SK-N-SH treated with all-trans-retinoic acid at 6 μM for 48 hours (cell line): ENCODE data around the gene SIK3.

Experiments used
- GLIS3 ChIP-seq: fragments of 250-450 bp; sonication (Bioruptor Pico); IDR thresholded peaks from 2 replicates; pipeline ENCODE4 v1.5.0; 2020; ENCODE audit warnings: mild to moderate bottlenecking, moderate library complexity
- ISL1 ChIP-seq: fragments of 250-450 bp; sonication (Bioruptor Pico); IDR thresholded peaks from 2 replicates; pipeline ENCODE4 v2.1.2; 2022; ENCODE audit warnings: mild to moderate bottlenecking, moderate library complexity
- PPARA ChIP-seq: fragments of 250-450 bp; sonication (Bioruptor Pico); IDR thresholded peaks from 2 replicates; pipeline ENCODE4 v1.5.0; 2020; ENCODE audit warnings: mild to moderate bottlenecking, borderline replicate concordance
- RARB ChIP-seq: fragments of 250-450 bp; sonication (Bioruptor Pico); IDR thresholded peaks from 2 replicates; pipeline ENCODE4 v1.8.0; 2021; ENCODE audit warnings: mild to moderate bottlenecking, moderate library complexity
- SNAI2 ChIP-seq: fragments of 250-450 bp; sonication (Bioruptor Pico); IDR thresholded peaks from 2 replicates; pipeline ENCODE4 v1.5.0; 2020; ENCODE audit warnings: mild to moderate bottlenecking, moderate library complexity
- ZC3H10 ChIP-seq: fragments of 250-450 bp; sonication (Bioruptor Pico); IDR thresholded peaks from 2 replicates; pipeline ENCODE4 v1.5.1; 2021; ENCODE audit warnings: mild to moderate bottlenecking, moderate library complexity
- ZFP3 ChIP-seq: fragments of 250-450 bp; sonication (Bioruptor Pico); IDR thresholded peaks from 2 replicates; pipeline ENCODE4 v1.5.0; 2020; ENCODE audit warnings: mild to moderate bottlenecking, moderate library complexity
- ZFP30 ChIP-seq: fragments of 450-650 bp; formaldehyde crosslinking; IDR thresholded peaks from 2 replicates; pipeline ENCODE4 v1.5.0; 2022; ENCODE audit warnings: mild to moderate bottlenecking, moderate library complexity
- TF ChIP-seq, protein P1 (sequence below): fragments of 250-450 bp; sonication (Bioruptor Pico); IDR thresholded peaks from 2 replicates; pipeline ENCODE4 v1.5.1; 2020; ENCODE audit warnings: low read depth, mild to moderate bottlenecking, moderate library complexity
- TF ChIP-seq, protein P2 (sequence below): fragments of 250-450 bp; sonication (Bioruptor Pico); IDR thresholded peaks from 2 replicates; pipeline ENCODE4 v1.8.0; 2020; ENCODE audit warnings: mild to moderate bottlenecking, moderate library complexity, borderline replicate concordance
- TF ChIP-seq, protein P3 (sequence below): fragments of 250-450 bp; sonication (Bioruptor Pico); IDR thresholded peaks from 2 replicates; pipeline ENCODE4 v1.5.0; 2020; ENCODE audit warnings: mild to moderate bottlenecking, moderate library complexity

DNA sequence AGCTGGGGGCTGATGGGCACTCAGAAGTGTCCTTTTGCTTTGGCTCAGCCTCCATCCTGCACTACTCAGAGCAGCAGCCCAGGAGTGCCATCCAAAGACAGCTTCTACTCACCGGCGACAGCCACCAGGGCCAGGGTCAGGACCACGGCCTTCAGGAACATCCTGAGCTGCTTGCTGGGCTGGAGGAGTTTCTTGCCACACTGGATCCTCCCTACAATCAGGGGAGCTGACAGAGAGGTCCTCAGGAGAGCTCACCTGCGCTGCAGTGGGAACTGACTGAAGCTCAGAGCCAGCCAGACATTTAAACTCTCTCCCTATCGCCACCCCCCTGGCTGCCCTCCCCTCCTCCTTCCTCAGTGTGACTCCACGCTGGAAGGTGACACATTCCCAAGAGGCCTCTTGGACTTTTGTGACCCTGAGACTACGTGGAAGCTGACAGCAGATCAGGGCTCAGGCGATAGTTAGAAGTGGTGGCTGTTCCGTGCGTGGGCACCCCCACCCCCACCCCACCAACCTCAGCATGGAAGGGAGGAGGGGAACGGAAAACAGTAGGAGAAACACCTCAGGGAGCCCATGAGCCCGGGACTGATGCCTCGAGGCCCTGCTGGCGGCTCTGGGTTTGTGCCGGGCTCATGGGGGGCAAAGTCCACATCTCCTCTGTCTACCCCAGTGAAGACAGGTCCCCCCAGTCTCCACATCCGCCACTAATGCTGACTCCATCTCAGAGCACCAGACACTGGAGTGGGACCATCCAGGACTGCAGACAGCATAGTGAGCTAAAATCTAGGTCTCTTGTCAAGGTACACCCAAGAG, 275.0 kb downstream of the SIK3 start, which contains the start of gene APOA4:
- TF ChIP-seq, protein P1, sequence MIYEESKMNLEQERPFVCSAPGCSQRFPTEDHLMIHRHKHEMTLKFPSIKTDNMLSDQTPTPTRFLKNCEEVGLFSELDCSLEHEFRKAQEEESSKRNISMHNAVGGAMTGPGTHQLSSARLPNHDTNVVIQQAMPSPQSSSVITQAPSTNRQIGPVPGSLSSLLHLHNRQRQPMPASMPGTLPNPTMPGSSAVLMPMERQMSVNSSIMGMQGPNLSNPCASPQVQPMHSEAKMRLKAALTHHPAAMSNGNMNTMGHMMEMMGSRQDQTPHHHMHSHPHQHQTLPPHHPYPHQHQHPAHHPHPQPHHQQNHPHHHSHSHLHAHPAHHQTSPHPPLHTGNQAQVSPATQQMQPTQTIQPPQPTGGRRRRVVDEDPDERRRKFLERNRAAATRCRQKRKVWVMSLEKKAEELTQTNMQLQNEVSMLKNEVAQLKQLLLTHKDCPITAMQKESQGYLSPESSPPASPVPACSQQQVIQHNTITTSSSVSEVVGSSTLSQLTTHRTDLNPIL (CRISPR knock-in tag), result no peak
- TF ChIP-seq ZFP3 (CRISPR knock-in tag) (no peak), ISL1 (CRISPR knock-in tag) (no peak), GLIS3 (CRISPR knock-in tag) (no peak), RARB (CRISPR knock-in tag) (no peak), ZFP30 (CRISPR knock-in tag) (no peak), SNAI2 (CRISPR knock-in tag) (no peak), ZC3H10 (CRISPR knock-in tag) (no peak), PPARA (CRISPR knock-in tag) (no peak)
- TF ChIP-seq, protein P2, sequence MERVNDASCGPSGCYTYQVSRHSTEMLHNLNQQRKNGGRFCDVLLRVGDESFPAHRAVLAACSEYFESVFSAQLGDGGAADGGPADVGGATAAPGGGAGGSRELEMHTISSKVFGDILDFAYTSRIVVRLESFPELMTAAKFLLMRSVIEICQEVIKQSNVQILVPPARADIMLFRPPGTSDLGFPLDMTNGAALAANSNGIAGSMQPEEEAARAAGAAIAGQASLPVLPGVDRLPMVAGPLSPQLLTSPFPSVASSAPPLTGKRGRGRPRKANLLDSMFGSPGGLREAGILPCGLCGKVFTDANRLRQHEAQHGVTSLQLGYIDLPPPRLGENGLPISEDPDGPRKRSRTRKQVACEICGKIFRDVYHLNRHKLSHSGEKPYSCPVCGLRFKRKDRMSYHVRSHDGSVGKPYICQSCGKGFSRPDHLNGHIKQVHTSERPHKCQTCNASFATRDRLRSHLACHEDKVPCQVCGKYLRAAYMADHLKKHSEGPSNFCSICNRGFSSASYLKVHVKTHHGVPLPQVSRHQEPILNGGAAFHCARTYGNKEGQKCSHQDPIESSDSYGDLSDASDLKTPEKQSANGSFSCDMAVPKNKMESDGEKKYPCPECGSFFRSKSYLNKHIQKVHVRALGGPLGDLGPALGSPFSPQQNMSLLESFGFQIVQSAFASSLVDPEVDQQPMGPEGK (CRISPR knock-in tag), result no peak
- TF ChIP-seq, protein P3, sequence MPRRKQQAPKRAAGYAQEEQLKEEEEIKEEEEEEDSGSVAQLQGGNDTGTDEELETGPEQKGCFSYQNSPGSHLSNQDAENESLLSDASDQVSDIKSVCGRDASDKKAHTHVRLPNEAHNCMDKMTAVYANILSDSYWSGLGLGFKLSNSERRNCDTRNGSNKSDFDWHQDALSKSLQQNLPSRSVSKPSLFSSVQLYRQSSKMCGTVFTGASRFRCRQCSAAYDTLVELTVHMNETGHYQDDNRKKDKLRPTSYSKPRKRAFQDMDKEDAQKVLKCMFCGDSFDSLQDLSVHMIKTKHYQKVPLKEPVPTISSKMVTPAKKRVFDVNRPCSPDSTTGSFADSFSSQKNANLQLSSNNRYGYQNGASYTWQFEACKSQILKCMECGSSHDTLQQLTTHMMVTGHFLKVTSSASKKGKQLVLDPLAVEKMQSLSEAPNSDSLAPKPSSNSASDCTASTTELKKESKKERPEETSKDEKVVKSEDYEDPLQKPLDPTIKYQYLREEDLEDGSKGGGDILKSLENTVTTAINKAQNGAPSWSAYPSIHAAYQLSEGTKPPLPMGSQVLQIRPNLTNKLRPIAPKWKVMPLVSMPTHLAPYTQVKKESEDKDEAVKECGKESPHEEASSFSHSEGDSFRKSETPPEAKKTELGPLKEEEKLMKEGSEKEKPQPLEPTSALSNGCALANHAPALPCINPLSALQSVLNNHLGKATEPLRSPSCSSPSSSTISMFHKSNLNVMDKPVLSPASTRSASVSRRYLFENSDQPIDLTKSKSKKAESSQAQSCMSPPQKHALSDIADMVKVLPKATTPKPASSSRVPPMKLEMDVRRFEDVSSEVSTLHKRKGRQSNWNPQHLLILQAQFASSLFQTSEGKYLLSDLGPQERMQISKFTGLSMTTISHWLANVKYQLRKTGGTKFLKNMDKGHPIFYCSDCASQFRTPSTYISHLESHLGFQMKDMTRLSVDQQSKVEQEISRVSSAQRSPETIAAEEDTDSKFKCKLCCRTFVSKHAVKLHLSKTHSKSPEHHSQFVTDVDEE (CRISPR knock-in tag), result no peak
